Measurements from ENCODE around the gene RAB33A.
"Not testable (repeated sequence)": the region's sequence is repeated elsewhere in the genome, so short reads cannot be mapped to it uniquely, and the experiment has no call there.

Gene RAB33A

GRCh38 chrX:130179579-130180215 lies 7.9 kb downstream of the RAB33A start:
- H3K4me3 Mint-ChIP-seq, result no peak overlapping the region
- no peak for DNase-seq (ENCODE audit: low spot score in 2 of 2)

GRCh38 chrX:130184168-130184567 lies 12.4 kb downstream of the RAB33A start:
- DNase-seq (ENCODE audit: low spot score in 2 of 2) (no peak), ATAC-seq (ENCODE audit: low read depth) (no peak)
- Mint-ChIP-seq H3K4me1 (peaks cover 14% of the 10 kb centered on the region), H3K27me3 (no peaks in the 10 kb centered on the region), H3K4me3 (no peak overlapping the region), H3K27ac (no peak overlapping the region), H3K36me3 (no peaks in the 10 kb centered on the region), H3K9me3 (no peaks in the 10 kb centered on the region)

More at GRCh38 chrX:130179579-130180215, 7.9 kb downstream of the RAB33A start:
- Mint-ChIP-seq H3K9me3 (no peaks in the 10 kb centered on the region), H3K36me3 (no peaks in the 10 kb centered on the region), H3K27ac (no peak overlapping the region), H3K4me1 (peaks cover 31% of the 10 kb centered on the region), H3K27me3 (no peaks in the 10 kb centered on the region)
- ATAC-seq (ENCODE audit: low read depth), result no peak

- H3K27me3 Mint-ChIP-seq, result no peaks in the 10 kb centered on the region
- ATAC-seq (ENCODE audit: low read depth) (no peak), DNase-seq (ENCODE audit: low spot score in 2 of 2) (no peak)
- H3K4me1 Mint-ChIP-seq, result peaks cover 14% of the 10 kb centered on the region
- no peaks in the 10 kb centered on the region for H3K36me3 Mint-ChIP-seq
- no peaks in the 10 kb centered on the region for H3K9me3 Mint-ChIP-seq
- no peak overlapping the region for H3K27ac Mint-ChIP-seq
- no peak overlapping the region for H3K4me3 Mint-ChIP-seq
Observed at GRCh38 chrX:130184857-130185256, 13.1 kb downstream of the RAB33A start.

GRCh38 chrX:130186651-130187050 lies 14.9 kb downstream of the RAB33A start:
- Mint-ChIP-seq H3K4me3 (no peak overlapping the region), H3K4me1 (peaks cover 14% of the 10 kb centered on the region), H3K36me3 (no peaks in the 10 kb centered on the region), H3K9me3 (no peaks in the 10 kb centered on the region), H3K27ac (no peak overlapping the region), H3K27me3 (no peaks in the 10 kb centered on the region)
- ATAC-seq (ENCODE audit: low read depth) (no peak), DNase-seq (ENCODE audit: low spot score in 2 of 2) (no peak)

GRCh38 chrX:130190801-130191200 lies 19.0 kb downstream of the RAB33A start:
- DNase-seq (ENCODE audit: low spot score in 2 of 2), result no peak
- Mint-ChIP-seq H3K4me3 (no peak overlapping the region), H3K36me3 (no peaks in the 10 kb centered on the region), H3K9me3 (no peaks in the 10 kb centered on the region), H3K27me3 (no peaks in the 10 kb centered on the region), H3K27ac (no peak overlapping the region), H3K4me1 (peaks cover 8% of the 10 kb centered on the region)
- ATAC-seq (ENCODE audit: low read depth), result no peak

GRCh38 chrX:130196466-130196865 lies 24.7 kb downstream of the RAB33A start:
- H3K9me3 Mint-ChIP-seq, result no peaks in the 10 kb centered on the region
- no peaks in the 10 kb centered on the region for H3K36me3 Mint-ChIP-seq
- no peak overlapping the region for H3K27ac Mint-ChIP-seq
- H3K4me3 Mint-ChIP-seq, result no peak overlapping the region
- ATAC-seq (ENCODE audit: low read depth) (no peak), DNase-seq (ENCODE audit: low spot score in 2 of 2) (no peak)
- H3K27me3 Mint-ChIP-seq, result no peaks in the 10 kb centered on the region
- peaks cover 2% of the 10 kb centered on the region for H3K4me1 Mint-ChIP-seq

GRCh38 chrX:130197464-130197863 lies 25.7 kb downstream of the RAB33A start:
- Mint-ChIP-seq H3K27me3 (no peaks in the 10 kb centered on the region), H3K4me3 (no peak overlapping the region), H3K9me3 (no peaks in the 10 kb centered on the region), H3K4me1 (peaks cover 2% of the 10 kb centered on the region), H3K27ac (no peak overlapping the region), H3K36me3 (no peaks in the 10 kb centered on the region)
- DNase-seq (ENCODE audit: low spot score in 2 of 2) (no peak), ATAC-seq (ENCODE audit: low read depth) (no peak)

GRCh38 chrX:130204647-130205046 lies 32.9 kb downstream of the RAB33A start:
- DNase-seq (ENCODE audit: low spot score in 2 of 2) (no peak), ATAC-seq (ENCODE audit: low read depth) (no peak)
- Mint-ChIP-seq H3K4me3 (no peak overlapping the region), H3K9me3 (no peaks in the 10 kb centered on the region), H3K27me3 (no peaks in the 10 kb centered on the region), H3K36me3 (peaks cover 10% of the 10 kb centered on the region), H3K4me1 (no peaks in the 10 kb centered on the region), H3K27ac (no peak overlapping the region)

- ATAC-seq (ENCODE audit: low read depth), result no peak
- H3K9me3 Mint-ChIP-seq, result no peaks in the 10 kb centered on the region
- DNase-seq (ENCODE audit: low spot score in 2 of 2), result no peak
- no peak overlapping the region for H3K4me3 Mint-ChIP-seq
- H3K27ac Mint-ChIP-seq, result no peak overlapping the region
- no peaks in the 10 kb centered on the region for H3K4me1 Mint-ChIP-seq
- H3K36me3 Mint-ChIP-seq, result peaks cover 26% of the 10 kb centered on the region
- H3K27me3 Mint-ChIP-seq, result no peaks in the 10 kb centered on the region
Observed at GRCh38 chrX:130211415-130212186, 39.8 kb downstream of the RAB33A start.

- Mint-ChIP-seq H3K36me3 (peaks cover 31% of the 10 kb centered on the region), H3K27me3 (no peaks in the 10 kb centered on the region), H3K27ac (no peak overlapping the region), H3K9me3 (no peaks in the 10 kb centered on the region), H3K4me1 (no peaks in the 10 kb centered on the region), H3K4me3 (no peak overlapping the region)
- ATAC-seq (ENCODE audit: low read depth) (no peak), DNase-seq (ENCODE audit: low spot score in 2 of 2) (no peak)
Observed at GRCh38 chrX:130212371-130212770, 40.6 kb downstream of the RAB33A start.

GRCh38 chrX:130213376-130213775 lies 41.6 kb downstream of the RAB33A start:
- ATAC-seq (ENCODE audit: low read depth), result no peak
- Mint-ChIP-seq H3K9me3 (no peaks in the 10 kb centered on the region), H3K4me3 (no peak overlapping the region), H3K36me3 (peaks cover 31% of the 10 kb centered on the region), H3K4me1 (no peaks in the 10 kb centered on the region), H3K27ac (no peak overlapping the region), H3K27me3 (no peaks in the 10 kb centered on the region)
- no peak for DNase-seq (ENCODE audit: low spot score in 2 of 2)

- no peak for DNase-seq (ENCODE audit: low spot score in 2 of 2)
- ATAC-seq (ENCODE audit: low read depth), result peak; percentile 34
- Mint-ChIP-seq H3K4me3 (no peak overlapping the region), H3K9me3 (no peaks in the 10 kb centered on the region), H3K27ac (no peak overlapping the region), H3K27me3 (no peaks in the 10 kb centered on the region), H3K36me3 (peaks cover 27% of the 10 kb centered on the region), H3K4me1 (no peaks in the 10 kb centered on the region)
Observed at GRCh38 chrX:130216320-130216719, 44.6 kb downstream of the RAB33A start.

GRCh38 chrX:130224810-130225209 lies 53.0 kb downstream of the RAB33A start:
- Mint-ChIP-seq H3K4me1 (no peaks in the 10 kb centered on the region), H3K27ac (no peak overlapping the region), H3K9me3 (no peaks in the 10 kb centered on the region), H3K27me3 (no peaks in the 10 kb centered on the region), H3K4me3 (no peak overlapping the region), H3K36me3 (peaks cover 2% of the 10 kb centered on the region)
- DNase-seq (ENCODE audit: low spot score in 2 of 2) (no peak), ATAC-seq (ENCODE audit: low read depth) (no peak)

GRCh38 chrX:130228871-130229270 lies 57.1 kb downstream of the RAB33A start:
- H3K27me3 Mint-ChIP-seq, result no peaks in the 10 kb centered on the region
- DNase-seq (ENCODE audit: low spot score in 2 of 2) (no peak), ATAC-seq (ENCODE audit: low read depth) (no peak)
- H3K9me3 Mint-ChIP-seq, result no peaks in the 10 kb centered on the region
- H3K4me1 Mint-ChIP-seq, result no peaks in the 10 kb centered on the region
- H3K4me3 Mint-ChIP-seq, result no peak overlapping the region
- H3K36me3 Mint-ChIP-seq, result peaks cover 10% of the 10 kb centered on the region
- no peak overlapping the region for H3K27ac Mint-ChIP-seq

GRCh38 chrX:130231184-130231583 lies 59.4 kb downstream of the RAB33A start:
- DNase-seq (ENCODE audit: low spot score in 2 of 2); H3K4me3 Mint-ChIP-seq; H3K9me3 Mint-ChIP-seq; H3K27me3 Mint-ChIP-seq; H3K4me1 Mint-ChIP-seq; H3K27ac Mint-ChIP-seq; ATAC-seq (ENCODE audit: low read depth): not testable (repeated sequence)
- peaks cover 16% of the 10 kb centered on the region for H3K36me3 Mint-ChIP-seq

Measured in memory B cell (primary cell).